Measurements from ENCODE around the gene MCUR1.
"Not testable (repeated sequence)": the region's sequence is repeated elsewhere in the genome, so short reads cannot be mapped to it uniquely, and the experiment has no call there.

The MCUR1 gene

GRCh38 chr6:13829419-13829818 lies 15.1 kb upstream of the MCUR1 start:
- not testable (repeated sequence) for H3K4me3 ChIP-seq (ENCODE audit: low read depth, low read length)

DNA sequence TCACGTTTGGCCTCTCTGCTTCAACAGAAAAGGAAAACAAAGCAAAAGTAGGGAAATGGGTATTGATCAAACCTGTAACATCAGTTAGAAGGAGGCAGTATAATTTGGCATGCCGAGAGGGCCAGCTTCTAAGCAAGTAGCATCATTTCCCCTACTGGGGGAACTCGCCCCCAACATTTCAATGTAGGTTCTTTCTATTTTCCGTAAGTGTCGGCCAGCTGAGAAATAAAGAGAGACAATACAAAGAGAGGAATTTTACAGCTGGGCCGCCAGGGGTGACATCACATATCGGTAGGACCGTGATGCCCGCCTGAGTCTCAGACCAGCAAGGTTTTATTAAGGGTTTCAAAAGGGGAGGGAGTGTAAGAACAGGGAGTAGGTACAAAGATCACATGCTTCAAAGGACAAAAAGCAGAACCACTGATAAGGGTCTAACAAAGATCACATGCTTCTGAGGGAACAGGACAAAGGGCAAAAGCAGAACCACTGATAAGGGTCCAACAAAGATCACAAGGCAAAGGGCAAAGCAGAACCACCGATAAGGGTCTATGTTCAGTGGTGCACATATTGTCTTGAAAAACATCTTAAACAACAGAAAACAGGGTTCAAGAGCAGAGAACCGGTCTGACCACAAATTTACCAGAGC lies 14.4 kb upstream of the MCUR1 start:
- H3K4me3 ChIP-seq (ENCODE audit: low read depth, low read length): not testable (repeated sequence)

DNA sequence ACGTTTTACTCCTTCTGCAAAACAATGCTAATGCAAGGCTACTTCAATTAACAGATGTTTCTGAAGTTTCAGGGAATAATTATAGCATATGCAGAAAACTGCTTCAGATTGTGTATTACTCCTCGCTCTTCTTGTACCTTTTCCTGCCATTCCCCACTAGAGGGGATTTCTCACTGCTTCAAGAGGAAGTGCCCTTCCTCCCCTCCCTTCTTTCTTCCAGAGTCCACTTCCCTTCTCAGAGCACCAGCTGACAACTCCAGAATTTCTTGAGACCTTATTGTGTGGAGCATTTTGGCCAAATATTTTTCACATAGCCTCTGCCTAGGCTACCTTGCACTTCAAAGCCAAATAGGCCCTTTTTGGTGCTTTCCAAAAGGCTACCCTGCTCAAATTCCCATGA lies 12.7 kb upstream of the MCUR1 start:
- no peak overlapping the region for H3K4me3 ChIP-seq (ENCODE audit: low read depth, low read length)

GRCh38 chr6:13825871-13826270 lies 11.5 kb upstream of the MCUR1 start:
- H3K4me3 ChIP-seq (ENCODE audit: low read depth, low read length): no peak overlapping the region

DNA sequence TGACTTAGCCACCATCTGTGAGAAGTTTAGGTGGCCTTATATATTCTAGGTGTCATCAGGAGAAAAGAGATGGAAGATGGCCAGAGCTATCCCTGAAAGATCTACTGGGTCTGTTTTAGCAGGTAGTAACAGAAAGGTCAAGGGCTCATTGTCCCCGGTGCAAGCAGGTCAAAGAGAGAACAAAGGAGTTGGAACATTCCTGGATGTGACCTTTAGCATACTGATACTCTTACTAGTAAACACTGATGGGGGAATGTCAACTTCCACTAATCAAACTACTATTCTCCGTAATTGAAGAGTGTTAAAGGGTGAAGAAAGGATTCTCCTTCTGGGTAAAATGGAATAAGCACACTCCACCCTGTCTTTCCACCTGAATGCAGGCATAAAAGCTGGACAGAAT lies 4.0 kb upstream of the MCUR1 start:
- no peak overlapping the region for H3K4me3 ChIP-seq (ENCODE audit: low read depth, low read length)

DNA sequence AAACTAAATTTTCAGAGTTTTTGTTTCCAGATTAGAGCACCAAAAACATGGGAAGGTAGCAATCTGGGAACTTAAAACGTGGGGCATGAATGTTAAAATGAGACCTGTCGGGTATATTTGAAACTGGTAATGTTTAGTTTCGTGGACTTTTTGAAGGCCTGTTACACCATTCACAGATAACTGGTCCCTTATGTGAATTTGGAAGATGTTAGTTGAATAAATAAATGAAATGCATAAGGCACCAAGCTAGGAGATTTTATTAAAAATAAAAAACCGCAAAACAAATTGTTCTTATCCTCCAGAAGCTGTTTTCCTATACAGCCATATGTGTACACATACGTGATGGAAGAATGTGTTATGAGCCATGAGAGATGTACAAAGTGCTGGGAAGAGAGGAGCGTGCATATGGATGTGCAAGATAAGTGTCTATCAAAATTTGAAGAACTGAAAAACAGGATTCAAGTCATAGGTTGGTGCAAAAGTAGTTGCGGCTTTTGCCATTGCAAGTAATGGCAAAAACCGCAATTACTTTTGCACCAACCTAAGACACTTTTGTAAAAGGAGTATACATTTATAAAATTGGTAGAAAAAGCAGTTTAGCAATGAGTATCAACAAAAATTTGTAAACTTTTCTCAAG lies 700 bp upstream of the MCUR1 start:
- H3K4me3 ChIP-seq (ENCODE audit: low read depth, low read length): peak overlapping the region; percentile 61

DNA sequence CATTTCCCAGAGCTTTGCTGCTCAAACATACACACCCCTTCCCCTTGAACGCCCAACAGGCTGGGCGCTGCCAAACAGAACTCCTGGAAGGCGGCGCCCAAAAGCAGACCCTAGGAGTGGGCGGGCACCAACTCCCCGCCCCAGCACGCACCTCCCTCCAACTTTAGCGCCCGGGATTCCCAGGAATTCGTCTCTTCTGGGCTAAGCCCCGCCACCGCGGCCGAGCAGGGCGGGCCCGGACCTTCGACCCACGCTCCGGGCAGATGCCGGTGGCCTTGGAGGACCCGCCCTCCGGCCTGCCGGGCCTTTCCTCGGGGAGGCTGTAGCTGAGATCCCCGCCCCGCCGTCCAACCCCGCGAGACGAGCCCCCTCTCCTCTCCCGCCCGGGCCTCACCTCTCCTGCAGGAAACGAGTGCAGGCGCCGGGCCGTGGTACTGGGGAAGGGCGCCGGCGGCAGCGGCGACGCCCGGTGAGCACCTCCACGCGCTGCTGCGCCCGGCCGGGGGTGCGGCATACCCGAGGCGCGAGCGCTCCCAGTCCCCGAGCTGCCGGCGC lies 659 bp downstream of the MCUR1 start:
- H3K4me3 ChIP-seq (ENCODE audit: low read depth, low read length): peak overlapping the region; percentile 61

DNA sequence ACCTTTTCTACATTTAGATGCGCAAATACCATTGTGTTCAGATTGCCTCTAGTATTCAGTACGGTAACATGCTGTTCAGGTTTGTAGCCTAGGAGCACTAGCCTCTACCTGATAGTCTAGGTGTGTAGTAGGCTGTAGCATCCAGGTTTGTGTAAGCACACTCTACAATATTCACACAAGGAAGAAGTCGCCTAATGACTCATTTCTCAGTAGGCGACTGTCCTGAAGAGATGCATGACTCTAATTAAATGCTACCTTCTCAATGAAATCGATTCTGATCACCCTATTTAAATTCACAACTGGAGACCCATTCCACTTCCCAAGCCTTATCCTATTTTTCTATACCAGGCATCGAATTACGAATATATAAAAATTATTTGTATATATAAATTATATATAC lies 1.3 kb downstream of the MCUR1 start:
- peak overlapping the region; percentile 61 for H3K4me3 ChIP-seq (ENCODE audit: low read depth, low read length)

DNA sequence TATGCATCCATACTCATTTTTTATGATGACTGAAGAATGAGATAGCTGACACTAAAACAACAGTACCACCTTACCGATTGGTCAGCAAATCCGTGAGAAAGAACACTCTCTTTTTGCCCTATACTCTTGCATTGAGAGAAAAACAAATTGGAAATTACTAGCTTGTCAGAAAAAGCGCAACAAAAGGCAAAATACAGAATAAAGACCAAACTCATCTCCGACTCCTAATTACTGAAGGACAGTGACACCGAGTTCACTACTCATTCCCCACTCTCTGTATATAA lies 2.1 kb downstream of the MCUR1 start:
- no peak overlapping the region for H3K4me3 ChIP-seq (ENCODE audit: low read depth, low read length)

- H3K4me3 ChIP-seq (ENCODE audit: low read depth, low read length): no peak overlapping the region
Measured at GRCh38 chr6:13811627-13812358, 2.6 kb downstream of the MCUR1 start.

DNA sequence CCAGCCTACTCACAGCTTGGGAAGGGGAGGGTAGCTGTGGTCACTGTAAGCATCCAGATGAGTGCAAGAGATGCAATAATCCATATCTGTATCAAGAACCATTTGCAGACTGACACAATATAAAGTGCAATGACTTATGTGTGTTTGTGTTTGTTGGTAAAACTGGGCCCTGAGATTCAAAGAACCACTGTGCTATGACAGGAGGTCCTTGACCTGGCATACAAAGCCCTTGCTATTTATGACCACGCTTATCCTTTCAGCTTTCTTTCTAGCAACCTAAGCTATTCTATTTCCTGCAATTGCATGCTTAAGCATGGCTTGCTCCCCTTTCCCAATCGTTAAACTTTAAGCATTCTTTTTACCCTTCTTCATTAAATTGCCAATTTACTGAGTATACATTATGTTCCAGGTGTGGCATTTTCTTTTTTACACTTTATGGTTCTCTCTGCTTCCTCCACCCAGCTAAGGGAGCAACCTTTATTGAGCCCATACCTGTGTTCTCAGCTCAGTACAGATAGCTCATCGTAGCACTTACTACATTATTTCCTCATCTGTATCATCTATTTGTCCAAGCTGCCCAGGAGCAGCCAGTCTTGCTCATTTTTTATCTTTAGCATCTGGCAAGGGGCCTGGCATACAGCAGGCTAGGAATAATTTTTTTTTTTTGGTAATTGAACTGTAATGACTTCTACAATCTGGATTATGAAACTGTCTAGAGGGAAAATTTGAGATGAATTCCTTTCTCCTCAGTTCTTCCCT lies 3.5 kb downstream of the MCUR1 start:
- no peak overlapping the region for H3K4me3 ChIP-seq (ENCODE audit: low read depth, low read length)

- H3K4me3 ChIP-seq (ENCODE audit: low read depth, low read length): no peak overlapping the region
Measured at GRCh38 chr6:13808801-13809200, 5.6 kb downstream of the MCUR1 start.

DNA sequence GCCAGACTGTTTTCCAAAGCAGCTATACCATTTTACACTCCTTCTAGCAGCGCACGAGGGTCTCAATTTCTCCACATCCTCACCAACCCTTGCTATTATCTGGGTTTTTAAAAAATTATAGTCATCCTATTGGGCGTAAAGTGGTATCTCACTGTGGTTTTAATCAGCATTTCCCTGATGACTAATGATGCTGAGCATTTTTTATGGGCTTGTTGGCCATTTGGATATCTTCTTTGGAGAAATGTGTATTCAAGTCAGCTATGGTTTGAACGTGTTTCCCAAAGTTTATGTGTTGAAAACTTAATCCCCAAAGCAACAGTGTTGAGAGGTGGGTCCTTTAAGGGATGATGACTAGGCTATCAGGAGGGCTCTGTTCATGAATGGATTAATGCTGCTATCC lies 6.7 kb downstream of the MCUR1 start:
- H3K4me3 ChIP-seq (ENCODE audit: low read depth, low read length): no peak overlapping the region

- H3K4me3 ChIP-seq (ENCODE audit: low read depth, low read length): no peak overlapping the region
Measured at GRCh38 chr6:13803581-13803980, 10.8 kb downstream of the MCUR1 start.

DNA sequence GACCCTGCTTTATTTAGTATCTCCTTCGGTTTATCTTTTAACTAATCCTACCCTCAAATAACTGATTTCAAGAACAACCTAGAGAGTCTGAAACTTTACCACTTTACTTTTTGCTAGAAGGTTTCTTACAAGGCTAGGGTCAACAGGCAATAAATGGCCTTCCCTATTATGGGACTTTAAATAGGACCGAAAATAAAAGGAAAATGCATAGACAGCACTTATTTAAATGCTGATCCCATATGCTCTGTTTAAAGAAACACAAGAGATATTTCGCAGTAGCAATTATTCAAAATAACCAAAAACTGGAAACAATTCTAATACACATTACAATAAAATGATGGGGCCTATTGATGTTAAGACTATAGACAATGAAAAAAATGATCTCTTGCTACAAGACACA lies 13.7 kb downstream of the MCUR1 start:
- no peak overlapping the region for H3K4me3 ChIP-seq (ENCODE audit: low read depth, low read length)

- no peak overlapping the region for H3K4me3 ChIP-seq (ENCODE audit: low read depth, low read length)
Measured at GRCh38 chr6:13796781-13797180, 17.6 kb downstream of the MCUR1 start.

DNA sequence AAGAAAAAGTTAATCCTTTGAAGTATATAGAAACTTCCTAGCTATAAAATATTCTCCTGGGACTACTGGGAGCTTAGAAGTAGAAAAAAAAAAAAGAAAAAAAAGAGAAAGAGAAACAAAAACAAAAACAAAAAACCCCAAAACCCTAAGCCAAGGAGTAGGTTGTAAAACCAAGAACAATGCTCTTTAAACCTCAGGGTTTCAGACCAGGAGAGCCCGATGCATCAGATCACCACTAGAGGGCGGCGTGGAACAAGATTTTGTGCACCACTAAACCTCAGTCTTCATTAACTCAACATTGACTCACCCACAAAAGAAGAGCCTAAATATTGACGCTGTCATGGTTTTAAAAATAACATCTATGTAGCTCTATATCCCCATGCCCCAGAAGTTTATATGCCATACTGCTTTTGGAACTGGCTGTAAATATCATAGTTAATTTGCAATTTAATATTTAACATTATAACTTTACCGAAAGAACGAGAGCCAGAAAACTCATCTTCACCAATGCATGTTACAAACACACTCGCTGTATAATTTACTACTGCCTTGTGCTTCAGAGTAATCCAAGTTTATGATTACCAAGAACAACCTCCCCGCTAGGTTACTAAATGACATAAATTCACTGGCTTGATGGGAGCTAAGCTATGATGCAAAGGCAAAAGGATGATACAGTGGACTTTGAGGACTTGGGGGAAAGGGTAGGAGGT lies 19.2 kb downstream of the MCUR1 start:
- no peak overlapping the region for H3K4me3 ChIP-seq (ENCODE audit: low read depth, low read length)

GRCh38 chr6:13794184-13794583 lies 20.2 kb downstream of the MCUR1 start:
- H3K4me3 ChIP-seq (ENCODE audit: low read depth, low read length): no peak overlapping the region

- H3K4me3 ChIP-seq (ENCODE audit: low read depth, low read length): no peak overlapping the region
Measured at GRCh38 chr6:13789746-13790145, 24.6 kb downstream of the MCUR1 start.

- H3K4me3 ChIP-seq (ENCODE audit: low read depth, low read length): no peak overlapping the region
Measured at GRCh38 chr6:13788820-13789219, 25.5 kb downstream of the MCUR1 start.

GRCh38 chr6:13787137-13787536 lies 27.2 kb downstream of the MCUR1 start:
- H3K4me3 ChIP-seq (ENCODE audit: low read depth, low read length): no peak overlapping the region
